Activated T-helper 1 cell treated with anti-CD3 and anti-CD28 coated beads, Interleukin-2, amount 50 U/mL, for 16 hours (primary cell): Measurements from ENCODE around the gene DCAF16.
"Not testable (repeated sequence)": the region's sequence is repeated elsewhere in the genome, so short reads cannot be mapped to it uniquely, and the experiment has no call there.

ENCODE experiments used
- DNase-seq, 2 donors: peaks; one replicate each; pipeline ENCODE4 v3.0.0-alpha.2; 2020; ENCODE audit warnings: low read depth in 1 of 2, low spot score in 1 of 2

The DCAF16 gene

GRCh38 chr4:17810260-17811077 lies at the start of gene DCAF16, which contains the start of gene NCAPG:
Gene DCAF16 (minus strand): TSS chr4:17810757. CDS start chr4:17804141, 6,616 bp downstream.
Gene NCAPG (plus strand): TSS chr4:17810979. CDS start chr4:17811078, 99 bp downstream.
- peak; percentile 99 for DNase-seq

DNA sequence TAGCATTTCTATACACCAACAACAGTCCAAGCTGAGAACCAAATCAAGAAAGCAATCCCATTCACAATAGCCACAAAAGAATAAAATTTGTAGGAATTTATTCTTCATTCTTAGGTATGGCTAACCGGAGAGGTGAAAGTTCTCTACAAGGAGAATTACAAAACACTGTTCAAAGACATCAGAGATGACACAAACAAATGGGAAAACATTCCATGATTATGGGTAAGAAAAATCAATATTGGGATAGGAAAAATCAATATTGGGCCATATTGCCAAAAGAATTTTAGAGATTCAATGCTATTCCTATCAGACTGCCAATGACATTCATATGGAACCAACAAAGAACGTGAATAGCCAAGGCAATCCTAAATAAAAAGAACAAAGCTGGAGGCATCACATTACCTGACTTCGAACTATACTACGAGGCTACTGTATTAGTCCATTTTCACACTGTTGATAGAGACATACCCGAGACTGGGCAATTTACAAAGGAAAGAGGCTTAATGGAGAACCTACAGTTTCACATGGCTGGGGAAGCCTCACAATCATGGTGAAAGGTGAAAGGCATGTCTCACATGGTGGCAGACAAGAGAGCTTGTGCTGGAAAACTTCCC lies 49.3 kb upstream of the DCAF16 start:
- DNase-seq: no peak

DNA sequence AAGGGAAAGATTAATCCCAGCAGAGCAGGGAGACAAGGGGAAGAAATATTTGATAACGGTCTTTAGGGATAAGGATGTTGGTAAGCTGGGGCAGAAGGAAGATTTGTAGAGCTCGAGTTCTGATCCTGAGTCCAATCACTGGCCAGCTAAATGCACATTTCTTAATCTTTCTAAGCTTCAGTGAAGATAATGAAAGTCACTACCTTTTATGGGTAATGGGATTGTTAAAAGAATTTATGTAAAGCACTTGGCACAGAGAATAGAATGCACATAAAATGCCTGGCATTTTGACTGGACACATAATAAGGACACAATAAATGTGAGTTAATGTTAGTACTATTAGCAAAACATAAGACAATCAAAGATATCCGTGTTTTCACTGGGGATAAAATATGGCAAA lies 43.5 kb upstream of the DCAF16 start:
- DNase-seq: no peak

- DNase-seq: no peak
Measured at GRCh38 chr4:17851959-17852358, 41.4 kb upstream of the DCAF16 start.

DNA sequence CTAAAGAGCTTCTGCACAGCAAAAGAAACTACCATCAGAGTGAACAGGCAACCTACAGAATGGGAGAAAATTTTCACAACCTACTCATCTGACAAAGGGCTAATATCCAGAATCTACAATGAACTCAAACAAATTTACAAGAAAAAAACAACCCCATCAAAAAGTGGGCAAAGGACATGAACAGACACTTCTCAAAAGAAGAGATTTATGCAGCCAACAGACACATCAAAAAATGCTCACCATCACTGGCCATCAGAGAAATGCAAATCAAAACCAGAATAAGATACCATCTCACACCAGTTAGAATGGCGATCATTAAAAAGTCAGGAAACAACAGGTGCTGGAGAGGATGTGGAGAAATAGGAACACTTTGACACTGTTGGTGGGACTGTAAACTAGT lies 39.7 kb upstream of the DCAF16 start:
- DNase-seq: not testable (repeated sequence)

DNA sequence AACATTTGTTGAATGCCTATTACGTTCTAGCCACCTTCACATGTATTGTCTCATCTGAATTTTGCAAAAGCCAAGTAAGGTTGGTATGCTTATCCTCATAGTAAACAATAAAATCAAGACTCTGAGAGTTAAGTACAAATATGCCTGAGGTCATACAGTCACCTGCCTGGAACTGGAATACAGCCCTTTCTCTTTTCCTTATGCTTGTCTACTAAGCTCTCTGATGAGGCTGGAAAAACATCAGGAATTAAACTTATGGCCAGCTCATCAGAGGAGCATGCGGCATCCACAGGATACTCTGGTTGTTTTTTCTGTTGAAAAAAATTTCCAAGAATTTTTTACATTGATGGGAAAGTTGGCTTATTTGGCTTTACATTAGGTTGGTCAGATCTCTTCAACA lies 35.7 kb upstream of the DCAF16 start:
- no peak for DNase-seq

DNA sequence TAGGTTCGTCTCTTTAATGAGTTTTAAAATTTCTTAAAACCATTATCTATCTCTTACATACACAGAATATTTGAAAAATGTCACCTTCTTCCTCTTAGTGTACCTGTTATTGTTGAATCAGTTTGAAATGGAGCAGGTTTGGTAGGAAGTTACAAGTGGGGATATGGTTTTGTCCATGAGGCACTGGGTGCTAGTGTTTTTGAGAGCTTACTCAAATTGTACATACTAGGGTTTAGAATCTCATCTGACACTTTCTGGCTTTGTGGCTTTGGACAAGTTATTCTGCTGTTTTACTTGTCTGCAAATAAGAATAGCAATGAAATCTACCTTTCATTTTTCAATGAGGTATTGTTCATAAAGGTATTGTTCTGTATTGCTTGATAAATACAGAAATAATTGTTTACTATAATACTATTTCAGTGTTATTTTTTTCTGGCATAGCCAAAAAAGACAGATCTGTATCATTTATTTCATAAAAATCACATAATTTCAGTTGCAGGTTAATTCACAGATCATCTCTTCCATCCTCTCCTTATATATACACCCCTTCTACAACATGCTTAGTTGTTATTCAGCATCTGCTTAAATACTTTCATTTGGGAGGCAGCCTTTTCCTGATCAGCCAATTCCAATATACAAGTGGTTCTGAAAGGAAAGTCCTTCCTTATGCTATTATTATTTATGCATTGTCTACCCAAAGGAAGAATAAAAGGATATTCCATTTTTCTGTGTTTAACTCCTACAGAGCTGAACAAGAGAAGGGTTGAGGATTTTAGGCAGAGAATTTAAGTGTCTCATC lies 13.5 kb upstream of the DCAF16 start:
- no peak for DNase-seq

- DNase-seq: no peak
Measured at GRCh38 chr4:17817027-17817426, 6.5 kb upstream of the DCAF16 start.

- DNase-seq: no peak
Measured at GRCh38 chr4:17816142-17816541, 5.6 kb upstream of the DCAF16 start.

- no peak for DNase-seq
Measured at GRCh38 chr4:17814140-17814539, 3.6 kb upstream of the DCAF16 start.

GRCh38 chr4:17812801-17813200 lies 2.2 kb upstream of the DCAF16 start:
- no peak for DNase-seq

DNA sequence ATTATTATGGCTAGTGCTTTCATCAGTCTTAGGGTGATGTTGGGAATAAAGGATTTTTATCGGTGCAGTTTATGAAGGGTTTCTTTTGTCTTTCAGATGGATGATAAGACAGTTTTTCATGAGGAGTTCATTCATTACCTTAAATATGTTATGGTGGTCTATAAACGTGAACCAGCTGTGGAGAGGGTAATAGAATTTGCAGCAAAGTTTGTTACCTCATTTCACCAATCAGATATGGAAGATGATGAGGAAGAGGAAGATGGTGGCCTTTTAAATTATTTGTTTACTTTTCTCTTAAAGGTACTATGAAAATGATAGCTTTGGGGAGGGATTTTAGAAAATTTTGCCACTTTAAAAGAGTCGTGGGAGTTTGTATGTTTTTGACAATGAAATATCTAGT lies 1.6 kb upstream of the DCAF16 start:
- DNase-seq: no peak

- no peak for DNase-seq
Measured at GRCh38 chr4:17811078-17811603, 584 bp upstream of the DCAF16 start.

DNA sequence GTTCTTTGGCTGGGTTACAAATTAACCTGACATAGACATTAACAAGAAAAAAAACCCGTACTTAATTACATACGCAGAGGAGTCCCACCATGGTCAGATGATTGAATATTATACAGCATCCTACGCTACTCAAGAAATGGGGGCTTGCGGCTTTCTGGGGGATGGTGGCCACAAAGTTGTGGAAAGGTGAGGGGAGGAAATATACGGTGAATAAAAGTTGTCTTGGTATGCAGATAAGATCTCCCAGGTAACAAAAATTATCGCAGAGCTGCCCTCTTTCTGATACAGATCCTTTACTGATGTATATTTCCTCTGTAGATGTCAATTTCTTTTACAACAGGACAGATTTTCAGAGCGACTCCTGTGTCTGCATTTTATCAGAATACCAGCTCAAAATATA lies 890 bp downstream of the DCAF16 start:
- no peak for DNase-seq

DNA sequence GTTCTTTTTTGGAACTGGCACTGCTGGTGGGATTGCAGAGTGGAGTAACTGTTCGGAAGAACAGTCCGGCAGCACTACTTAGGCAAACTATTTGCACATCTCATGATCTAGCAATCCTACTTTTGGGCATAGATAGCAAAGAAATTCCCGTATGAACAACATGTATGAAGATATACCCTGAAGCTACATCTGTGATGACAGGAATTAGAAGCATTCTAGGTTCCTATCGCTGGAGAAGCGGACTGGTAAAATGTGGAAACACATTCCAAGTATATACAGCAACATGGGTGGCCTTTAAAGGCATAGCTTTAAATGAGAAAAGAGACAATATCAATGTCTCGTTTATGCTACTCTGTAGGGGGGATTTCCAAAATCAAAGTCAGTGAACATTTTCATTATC lies 3.1 kb downstream of the DCAF16 start:
- DNase-seq: no peak

DNA sequence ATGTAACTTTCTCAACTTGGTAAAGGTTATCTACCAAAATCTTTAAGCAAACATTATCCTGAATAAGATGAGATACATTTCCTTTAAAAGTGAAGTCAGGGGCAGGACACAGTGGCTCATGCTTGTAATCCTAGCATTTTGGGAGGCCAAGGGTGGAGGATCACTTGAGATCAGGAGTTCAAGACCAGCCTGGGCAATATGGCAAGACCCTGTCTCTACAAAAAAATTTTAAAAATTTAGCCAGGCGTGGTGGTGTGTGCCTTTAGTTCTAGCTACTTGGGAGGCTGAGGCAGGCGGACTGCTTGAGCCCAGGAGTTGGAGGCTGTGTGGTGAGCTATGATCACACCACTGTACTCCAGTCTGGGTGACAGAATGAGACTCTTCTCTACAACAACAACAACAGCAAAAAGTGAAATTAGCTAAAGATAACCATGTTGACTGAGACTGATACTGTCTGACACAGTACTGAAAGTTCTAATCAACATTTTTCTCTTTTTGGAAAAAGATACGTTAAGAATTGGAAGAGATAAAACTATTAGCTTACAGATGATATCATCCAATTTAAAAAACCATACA lies 4.9 kb downstream of the DCAF16 start:
- no peak for DNase-seq

- no peak for DNase-seq
Measured at GRCh38 chr4:17797808-17798207, 12.7 kb downstream of the DCAF16 start.

DNA sequence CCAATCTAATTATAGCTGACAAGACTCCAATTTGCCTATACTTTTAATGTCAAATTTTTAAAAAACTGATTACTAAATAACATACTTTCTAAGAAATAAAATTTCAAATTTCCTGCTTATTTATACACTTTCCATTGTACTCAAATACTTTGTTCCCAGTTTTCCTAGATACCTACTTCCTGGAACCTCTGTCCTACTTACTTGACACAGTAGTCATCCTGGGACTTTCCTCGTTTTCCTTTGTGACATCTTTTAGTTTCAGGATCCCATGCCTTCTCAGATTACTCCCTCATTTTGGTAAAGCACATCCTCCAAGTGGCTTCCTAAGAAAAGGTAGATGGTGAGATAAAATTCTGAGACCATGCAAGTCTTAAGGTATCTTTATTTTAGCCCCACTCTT lies 15.8 kb downstream of the DCAF16 start:
- DNase-seq: no peak

DNA sequence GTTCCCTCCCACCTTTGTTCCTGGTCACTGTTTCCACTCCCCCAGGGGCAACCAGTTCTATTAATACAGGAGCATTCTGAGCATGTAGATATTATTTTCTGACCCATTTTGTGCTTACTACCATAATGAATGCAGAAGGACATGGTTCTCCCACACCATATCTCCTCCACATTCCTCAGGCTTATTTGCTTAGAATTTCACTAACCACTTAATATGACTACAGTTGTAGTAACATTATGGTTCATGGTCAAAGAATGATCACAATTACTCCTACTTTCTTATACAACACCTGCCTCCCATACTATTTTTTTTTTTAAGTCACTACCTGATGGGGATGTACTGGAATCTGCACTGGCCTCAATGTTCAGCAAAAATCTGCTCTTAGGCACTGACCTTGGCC lies 21.6 kb downstream of the DCAF16 start:
- no peak for DNase-seq

DNA sequence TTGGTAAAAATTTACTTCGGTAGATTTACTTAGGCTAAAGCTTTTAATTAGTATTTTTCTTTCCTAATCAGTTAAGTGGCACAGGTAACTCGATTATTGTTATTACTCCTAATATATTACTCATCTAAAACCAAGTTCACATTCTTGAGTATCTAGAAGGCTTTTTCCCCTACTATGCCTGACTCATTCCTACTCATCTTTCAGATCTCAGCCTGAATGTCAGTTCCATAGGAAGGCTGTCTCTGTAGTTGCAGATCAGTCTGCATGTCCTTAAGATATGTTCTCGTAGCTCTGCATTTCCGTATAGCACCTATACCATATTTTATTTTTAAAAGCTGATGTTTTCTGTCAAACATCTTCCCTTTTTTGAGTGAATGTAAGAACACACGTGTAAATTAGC lies 23.2 kb downstream of the DCAF16 start:
- DNase-seq: no peak

- DNase-seq: no peak
Measured at GRCh38 chr4:17786567-17786966, 24.0 kb downstream of the DCAF16 start.
